Astrocyte (in vitro differentiated cells and primary cell): ENCODE data around the gene LRRK1. TPM values are rescaled to one million over a fixed set of nuclear protein-coding genes. Genes with fewer than 3 reads are reported as not detected.

Experiments
- DNase-seq: peaks from one replicate; pipeline ENCODE4 v3.0.0-alpha.2; 2010; ENCODE audit warnings: low read depth
- FAIRE-seq: peaks from 2 replicates; lab custom pipeline; 2011; peaks lifted over from hg19 to GRCh38; lab: Jason Lieb, UNC
- H2AFZ ChIP-seq: 2 replicates; pipeline ENCODE4 v1.6.0; 2012; ENCODE audit warnings: low read depth, low read length, inconsistent platforms
- H3K27ac ChIP-seq: 2 replicates; pipeline ENCODE4 v1.5.1; 2011; ENCODE audit warnings: low read depth, low read length, inconsistent platforms
- H3K27me3 ChIP-seq: 2 replicates; pipeline ENCODE4 v1.6.0; 2011; ENCODE audit warnings: low read length, inconsistent platforms; ENCODE audit not compliant: insufficient read depth
- H3K36me3 ChIP-seq: 2 replicates; pipeline ENCODE4 v1.5.1; 2011; ENCODE audit warnings: low read length, inconsistent platforms; ENCODE audit not compliant: insufficient read depth
- H3K4me1 ChIP-seq: 2 replicates; pipeline ENCODE4 v1.5.1; 2011; ENCODE audit warnings: low read length, inconsistent platforms; ENCODE audit not compliant: insufficient read depth
- H3K4me2 ChIP-seq: 2 replicates; pipeline ENCODE4 v1.6.0; 2012; ENCODE audit warnings: low read length, inconsistent platforms
- H3K4me3 ChIP-seq: 2 replicates; pipeline ENCODE4 v1.5.1; 2011; ENCODE audit warnings: low read depth, mild to moderate bottlenecking, low read length, inconsistent platforms; ENCODE audit not compliant: insufficient read depth
- H3K79me2 ChIP-seq: 2 replicates; pipeline ENCODE4 v1.6.0; 2012; ENCODE audit warnings: mild to moderate bottlenecking, low read length, inconsistent platforms; ENCODE audit not compliant: insufficient read depth
- H3K9ac ChIP-seq: 2 replicates; pipeline ENCODE4 v1.6.0; 2012; ENCODE audit warnings: mild to moderate bottlenecking, low read length, inconsistent platforms
- H3K9me3 ChIP-seq: 2 replicates; pipeline ENCODE4 v1.5.1; 2012; ENCODE audit warnings: low read depth, mild to moderate bottlenecking, low read length, inconsistent platforms; ENCODE audit not compliant: insufficient read depth
- H4K20me1 ChIP-seq: 2 replicates; pipeline ENCODE4 v1.6.0; 2012; ENCODE audit warnings: low read length, inconsistent platforms; ENCODE audit not compliant: insufficient read depth
- H3K27ac Mint-ChIP-seq: one replicate; pipeline ENCODE4 v1.8.0; 2021; ENCODE audit warnings: mild to moderate bottlenecking, mixed read lengths; ENCODE audit not compliant: unreplicated experiment
- H3K27me3 Mint-ChIP-seq: one replicate; pipeline ENCODE4 v1.8.0; 2021; ENCODE audit warnings: low read depth, mixed read lengths; ENCODE audit not compliant: unreplicated experiment
- H3K36me3 Mint-ChIP-seq: one replicate; pipeline ENCODE4 v1.8.0; 2021; ENCODE audit warnings: low read depth, mixed read lengths; ENCODE audit not compliant: unreplicated experiment
- H3K4me1 Mint-ChIP-seq: one replicate; pipeline ENCODE4 v1.8.0; 2021; ENCODE audit warnings: low read depth, mixed read lengths; ENCODE audit not compliant: unreplicated experiment
- H3K4me3 Mint-ChIP-seq: one replicate; pipeline ENCODE4 v1.8.0; 2021; ENCODE audit warnings: mild to moderate bottlenecking, moderate library complexity, mixed read lengths; ENCODE audit not compliant: unreplicated experiment
- H3K9me3 Mint-ChIP-seq: one replicate; pipeline ENCODE4 v1.8.0; 2021; ENCODE audit warnings: mild to moderate bottlenecking, mixed read lengths; ENCODE audit not compliant: unreplicated experiment
- CTCF ChIP-seq: IDR thresholded peaks from 2 replicates; pipeline ENCODE4 v1.5.1; 2011; ENCODE audit warnings: low read depth, mild to moderate bottlenecking, inconsistent platforms, low read length, moderate library complexity; ENCODE audit not compliant: insufficient read depth
- EZH2 ChIP-seq: IDR thresholded peaks from 2 replicates; pipeline ENCODE4 v1.6.1; 2012; ENCODE audit warnings: mild to moderate bottlenecking, low read length, inconsistent platforms; ENCODE audit not compliant: insufficient read depth
- total RNA-seq: library from RNA; stranded (reverse); gene quantifications from 2 replicates; pipeline ENCODE4 v1.2.1, GENCODE V29; 2021

LRRK1 gene
- total RNA-seq, 1 donor from 2014 or later: 0.41 TPM

GRCh38 chr15:101063891-101064794 is 145.0 kb downstream of the LRRK1 start:
- peak; percentile 39 for DNase-seq
- TF ChIP-seq EZH2: no peak
- no peak for TF ChIP-seq CTCF
- Histone ChIP-seq H4K20me1 (no peaks in the 10 kb centered on the region), H3K36me3 (no peaks in the 10 kb centered on the region), H3K27me3 (no peaks in the 10 kb centered on the region), H3K9me3 (no peaks in the 10 kb centered on the region), H3K9ac (no peak overlapping the region), H3K4me3 (no peak overlapping the region), H3K4me2 (peak overlapping the region; percentile 12), H3K79me2 (no peaks in the 10 kb centered on the region), H3K4me1 (peaks cover 19% of the 10 kb centered on the region), H3K27ac (no peak overlapping the region), H2AFZ (peak overlapping the region; percentile 45)
- Mint-ChIP-seq H3K4me3 (no peak overlapping the region), H3K36me3 (peaks cover 8% of the 10 kb centered on the region), H3K27ac (no peak overlapping the region), H3K4me1 (peaks cover 15% of the 10 kb centered on the region), H3K9me3 (peaks cover 9% of the 10 kb centered on the region), H3K27me3 (peaks cover 8% of the 10 kb centered on the region)
- FAIRE-seq: no peak

- H3K4me1 ChIP-seq: peaks cover 26% of the 10 kb centered on the region
- H2AFZ ChIP-seq: no peak overlapping the region
- peaks cover 8% of the 10 kb centered on the region for H3K27me3 Mint-ChIP-seq
- no peaks in the 10 kb centered on the region for H3K79me2 ChIP-seq
- no peak for TF ChIP-seq EZH2
- TF ChIP-seq CTCF: no peak
- H3K4me2 ChIP-seq: no peak overlapping the region
- H3K9me3 Mint-ChIP-seq: peaks cover 3% of the 10 kb centered on the region
- no peaks in the 10 kb centered on the region for H3K36me3 ChIP-seq
- H3K4me3 ChIP-seq: no peak overlapping the region
- no peak for DNase-seq
- no peaks in the 10 kb centered on the region for H4K20me1 ChIP-seq
- FAIRE-seq: no peak
- no peak overlapping the region for H3K27ac Mint-ChIP-seq
- H3K36me3 Mint-ChIP-seq: peaks cover 5% of the 10 kb centered on the region
- no peak overlapping the region for H3K4me3 Mint-ChIP-seq
- no peaks in the 10 kb centered on the region for H3K27me3 ChIP-seq
- no peaks in the 10 kb centered on the region for H3K9me3 ChIP-seq
- no peak overlapping the region for H3K9ac ChIP-seq
- no peak overlapping the region for H3K27ac ChIP-seq
- peaks cover 23% of the 10 kb centered on the region for H3K4me1 Mint-ChIP-seq
These were observed 145.8 kb downstream of the LRRK1 start for GRCh38 chr15:101064795-101065569.
